Natural killer cell (primary cell): ENCODE data around the gene RNF26. TPM values are rescaled to one million over a fixed set of nuclear protein-coding genes. Genes with fewer than 3 reads are reported as not detected.
A peak's percentile ranks its signal among the peaks of the same experiment; 100 is the strongest.

Source experiments
- ATAC-seq, 3 donors: fragments of 150-1000 bp in 2 of 3; fragments of 200-7000 bp in 1 of 3; cut with Tn5 transposase; 1 replicate in 1 of 3; 2 replicates in 2 of 3; pipeline ENCODE4 v1.10.0; 2021; ENCODE audit warnings: mild to moderate bottlenecking in 2 of 3, moderate library complexity in 2 of 3
- DNase-seq, 2 donors: peaks; one replicate each; pipeline versions ENCODE4 v3.0.0 to v3.0.0-alpha.2; 2013 to 2021; ENCODE audit warnings: mixed read lengths in 1 of 2
- H3K27ac ChIP-seq: one replicate; pipeline ENCODE4 v1.5.1; 2013; ENCODE audit warnings: mild to moderate bottlenecking, low read length
- H3K27me3 ChIP-seq: one replicate; pipeline ENCODE4 v1.6.1; 2013; ENCODE audit warnings: low read length; ENCODE audit not compliant: control insufficient read depth, insufficient read depth
- H3K36me3 ChIP-seq: one replicate; pipeline ENCODE4 v1.6.1; 2013; ENCODE audit warnings: low read length; ENCODE audit not compliant: control insufficient read depth, insufficient read depth
- H3K4me1 ChIP-seq: one replicate; pipeline ENCODE4 v1.6.1; 2013; ENCODE audit warnings: low read length; ENCODE audit not compliant: control insufficient read depth, insufficient read depth
- H3K4me3 ChIP-seq: one replicate; pipeline ENCODE4 v1.5.1; 2013; ENCODE audit warnings: low read length
- H3K9me3 ChIP-seq: one replicate; pipeline ENCODE4 v1.6.1; 2013; ENCODE audit warnings: low read length; ENCODE audit not compliant: control insufficient read depth, insufficient read depth
- H3K27ac Mint-ChIP-seq, 2 donors: one replicate each; pipeline ENCODE4 v1.8.0; 2022; ENCODE audit warnings: mild to moderate bottlenecking in 2 of 2, mixed read lengths in 2 of 2, moderate library complexity in 1 of 2
- H3K27me3 Mint-ChIP-seq, 2 donors: one replicate each; pipeline ENCODE4 v1.8.0; 2022; ENCODE audit warnings: low read depth in 2 of 2, mixed read lengths in 2 of 2
- H3K36me3 Mint-ChIP-seq: one replicate; pipeline ENCODE4 v1.8.0; 2022; ENCODE audit warnings: mixed read lengths
- H3K4me1 Mint-ChIP-seq, 2 donors: one replicate each; pipeline ENCODE4 v1.8.0; 2022; ENCODE audit warnings: mixed read lengths in 2 of 2
- H3K4me3 Mint-ChIP-seq: one replicate; pipeline ENCODE4 v1.8.0; 2022; ENCODE audit warnings: mild to moderate bottlenecking, moderate library complexity, mixed read lengths
- H3K9me3 Mint-ChIP-seq, 2 donors: one replicate each; pipeline ENCODE4 v1.8.0; 2022; ENCODE audit warnings: mixed read lengths in 2 of 2
- CTCF ChIP-seq: fragments of 200-600 bp; IDR thresholded peaks from one replicate; pipeline ENCODE4 v1.8.0; 2022; ENCODE audit warnings: antibody characterized with exemption
- WGBS: methylation state at CpG from one replicate; pipeline ENCODE4 v1.1.7; 2013; ENCODE audit warnings: missing lambda C conversion rate; ENCODE audit not compliant: insufficient coverage; 5-methylcytosine and 5-hydroxymethylcytosine counted together
- intact Hi-C: fragments of 100-400 bp; cut with micrococcal nuclease; formaldehyde crosslinking; loops from one replicate; pipeline ENCODE4 v1.14.2; 2022
- total RNA-seq, 4 donors: library from RNA; stranded (reverse); fragments of 120-200 nt in 1 of 4; gene quantifications; one replicate each; pipeline versions ENCODE4 v1.2.3 to v1.2.4, GENCODE V29; 2013 to 2022

RNF26 gene
- total RNA-seq, 3 donors from 2014 or later (not counting 1 experiment from before 2014, with no cell fraction given) = 18.0 to 21.8 (median 18.1) TPM

DNA sequence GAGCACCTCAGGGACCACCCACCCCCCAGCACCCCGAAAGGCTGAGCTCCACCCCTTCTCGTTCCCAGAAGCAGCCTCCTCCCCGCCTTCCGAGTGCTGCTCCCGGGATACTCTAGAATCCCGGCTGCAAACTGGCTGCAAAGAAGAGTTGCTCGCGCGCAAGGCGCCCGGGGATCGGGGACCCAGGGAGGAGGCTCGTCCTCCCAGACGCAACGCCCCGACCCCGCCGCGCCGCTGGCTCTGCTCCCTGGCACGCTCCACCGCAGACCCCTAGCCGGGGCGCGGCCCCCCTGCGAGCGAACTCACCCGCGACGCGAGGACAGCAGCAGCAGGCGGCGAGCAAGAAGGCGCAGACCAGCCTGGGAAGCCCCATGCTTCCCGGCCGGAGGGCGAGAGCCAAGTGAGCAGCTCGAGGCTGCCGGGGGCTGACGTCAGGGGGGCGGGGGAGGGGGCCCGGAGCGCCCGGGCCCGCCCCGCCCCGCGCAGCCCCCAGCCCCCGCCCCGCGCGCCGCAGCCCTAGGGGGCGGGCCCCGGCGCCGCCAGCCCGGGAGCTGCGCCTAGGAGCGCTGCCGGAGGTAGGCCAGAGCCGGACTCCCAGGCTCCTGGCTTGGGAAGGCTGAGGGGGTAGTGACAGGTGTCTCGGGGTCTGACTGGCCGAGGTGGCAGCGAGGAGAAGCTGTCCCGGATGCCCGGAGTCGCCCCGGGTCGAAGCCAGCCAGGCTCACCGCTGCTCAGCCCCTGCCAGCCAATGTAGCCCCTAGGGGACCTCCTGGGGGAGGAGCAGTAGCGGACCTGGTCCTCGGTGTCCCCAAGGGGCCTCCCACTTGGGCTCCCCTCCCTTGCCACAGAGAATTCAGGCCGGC, 17.4 kb upstream of the RNF26 start, which contains the start of gene MCAM:
Gene MCAM (minus strand): TSS at position 402 of the 863 bp plus-strand sequence. CDS start 29 bp downstream, at position 373.
- Mint-ChIP-seq H3K9me3 (no peaks in the 10 kb centered on the region), H3K27ac (no peak within 1 kb of the TSS), H3K27me3 (peaks cover 18 to 27% of the 10 kb centered on the region in 2 donors), H3K4me3 (no peak within 1 kb of the TSS), H3K4me1 (peaks cover 0 to 30% of the 10 kb centered on the region in 2 donors), H3K36me3 (no peaks in the 10 kb centered on the region)
- H3K27ac ChIP-seq = no peak within 1 kb of the TSS
- 3% methylated on average over 74 of the region's 74 CpGs for WGBS
- ATAC-seq (no peak), DNase-seq (peak in 1 of 2 donors; percentile 52)
- H3K4me3 ChIP-seq = peak within 1 kb of the TSS; percentile 4
- peaks cover 31% of the 10 kb centered on the region for H3K27me3 ChIP-seq
- no peaks in the 10 kb centered on the region for H3K9me3 ChIP-seq
- intact Hi-C loops = no loop called here
- TF ChIP-seq CTCF = no peak
- peaks cover 42% of the 10 kb centered on the region for H3K4me1 ChIP-seq
- no peaks in the 10 kb centered on the region for H3K36me3 ChIP-seq

GRCh38 chr11:119317592-119318239, 16.6 kb upstream of the RNF26 start:
- intact Hi-C loops = no loop called here
- DNase-seq (no peak), ATAC-seq (no peak)
- no peaks in the 10 kb centered on the region for H3K36me3 Mint-ChIP-seq
- 83% methylated on average over 13 of the region's 14 CpGs for WGBS
- Histone ChIP-seq H3K36me3 (no peaks in the 10 kb centered on the region), H3K4me1 (peaks cover 44% of the 10 kb centered on the region), H3K4me3 (no peak overlapping the region), H3K27ac (no peak overlapping the region), H3K27me3 (peaks cover 31% of the 10 kb centered on the region), H3K9me3 (no peaks in the 10 kb centered on the region)
- no peak for TF ChIP-seq CTCF
- H3K27me3 Mint-ChIP-seq = peaks cover 18 to 27% of the 10 kb centered on the region in 2 donors
- H3K27ac Mint-ChIP-seq = no peak overlapping the region
- H3K4me3 Mint-ChIP-seq = no peak overlapping the region
- no peaks in the 10 kb centered on the region for H3K9me3 Mint-ChIP-seq
- H3K4me1 Mint-ChIP-seq = peaks cover 0 to 35% of the 10 kb centered on the region in 2 donors

DNA sequence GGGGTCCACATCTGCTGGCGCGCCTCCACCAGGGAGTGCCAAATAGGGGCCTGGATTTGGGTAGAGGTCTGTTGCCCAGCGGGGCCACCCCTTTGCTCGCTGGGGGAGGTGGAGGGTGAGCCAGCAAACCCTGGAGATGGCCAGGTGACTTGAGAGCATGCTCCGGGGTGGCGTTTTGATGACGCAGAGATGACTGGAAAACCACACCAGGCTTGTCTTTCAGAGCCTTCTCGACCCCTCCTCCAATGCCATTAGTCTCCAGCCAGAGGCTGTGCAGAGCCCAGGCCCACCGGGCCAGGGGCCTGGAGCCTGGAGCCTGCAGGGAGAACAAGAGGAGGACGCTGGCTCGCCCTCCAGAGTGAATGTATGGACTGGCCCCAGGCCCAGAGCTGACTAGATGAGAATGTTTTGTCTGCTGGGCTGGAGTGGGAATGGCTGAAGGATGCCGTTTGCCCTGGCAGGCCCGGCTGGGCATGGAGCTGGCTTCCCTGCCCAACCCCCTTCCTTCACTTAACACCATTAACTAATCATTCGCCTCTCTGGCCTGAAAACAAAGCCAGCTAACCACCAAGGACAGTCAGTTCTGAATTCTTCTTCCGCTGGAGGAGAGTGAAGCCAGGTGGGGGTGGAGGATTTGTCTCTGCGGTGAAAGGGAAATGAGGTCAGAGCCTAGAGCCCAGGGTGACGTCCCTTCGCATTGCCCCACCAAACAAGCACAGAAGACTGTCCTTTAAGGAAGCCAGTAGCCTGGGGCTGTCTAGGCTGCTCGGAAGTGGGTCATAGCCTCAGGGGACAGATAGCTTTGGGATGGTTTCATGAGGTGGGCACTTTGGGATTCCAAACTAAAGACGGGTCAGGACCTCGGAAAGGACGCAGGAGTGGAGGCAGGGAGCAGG, 15.8 kb upstream of the RNF26 start:
- no peak for TF ChIP-seq CTCF
- Histone ChIP-seq H3K4me1 (peaks cover 44% of the 10 kb centered on the region), H3K4me3 (no peak overlapping the region), H3K27me3 (peaks cover 31% of the 10 kb centered on the region), H3K27ac (peak overlapping the region; percentile 42), H3K9me3 (no peaks in the 10 kb centered on the region), H3K36me3 (no peaks in the 10 kb centered on the region)
- Mint-ChIP-seq H3K4me3 (peak overlapping the region; percentile 50), H3K27me3 (peaks cover 20 to 27% of the 10 kb centered on the region in 2 donors), H3K4me1 (peaks cover 0 to 39% of the 10 kb centered on the region in 2 donors), H3K9me3 (no peaks in the 10 kb centered on the region), H3K27ac (peak overlapping the region in 1 of 2 donors; percentile 15), H3K36me3 (no peaks in the 10 kb centered on the region)
- ATAC-seq (peak in 1 of 3 donors; percentile 14), DNase-seq (peak in 1 of 2 donors; percentile 67)
- 79% methylated on average over 21 of the region's 22 CpGs for WGBS
- intact Hi-C loops = no loop called here
